Measurements from ENCODE around the gene ZBTB2. TPM values are rescaled to one million over a fixed set of nuclear protein-coding genes. Genes with fewer than 3 reads are reported as not detected.

Gene ZBTB2
- total and polyA plus RNA-seq, 10 of the 15 experiments (the other 5 are each of a cell fraction or from before 2014, with no cell fraction given), result 4.2 to 21.9 (median 15.0) TPM

GRCh38 chr6:151384151-151384550, 7.2 kb downstream of the ZBTB2 start:
- H4K20me1 ChIP-seq (ENCODE audit: control insufficient read depth, insufficient read depth), result no peaks in the 10 kb centered on the region
- DNase-seq (ENCODE audit: low read depth, low spot score), result no peak
- SMC1A ChIA-PET (ENCODE audit: uncharacterized antibody, unreplicated experiment), result no interaction called here
- RAD21 ChIA-PET (ENCODE audit: unreplicated experiment), result no interaction called here
- no peak overlapping the region for H3K27ac ChIP-seq (ENCODE audit: control insufficient read depth, insufficient read depth)
- H3K27me3 ChIP-seq (replicated peaks in 1 of 2; ENCODE audit: control insufficient read depth in 2 of 2, insufficient read depth in 2 of 2, low read length in 1 of 2), result no peaks in the 10 kb centered on the region
- CTCF ChIA-PET, result interaction anchor here (1.3 kb wide), 1 partner anchor 11 kb away, joined by 3 read pairs; no protein-coding TSS in a partner anchor
- FAIRE-seq, result no peak
- no peak overlapping the region for H2AFZ ChIP-seq (ENCODE audit: control insufficient read depth, low read depth, low read length)
- H3K4me2 ChIP-seq (ENCODE audit: control insufficient read depth, insufficient read depth), result no peak overlapping the region
- BruUV-seq (replicated peaks), result no TSS peak
- no peak for ATAC-seq
- in situ Hi-C loops (cut with MboI), result no loop called here
- peaks cover 31% of the 10 kb centered on the region for H3K4me1 ChIP-seq (ENCODE audit: control insufficient read depth, insufficient read depth, low read length)
- H3K36me3 ChIP-seq (ENCODE audit: control insufficient read depth in 2 of 2, insufficient read depth in 2 of 2, low read length in 1 of 2), result peaks cover 0 to 4% of the 10 kb centered on the region in 2 experiments; a peak in 2 of 4 replicates
- WGBS (ENCODE audit: insufficient coverage, insufficient replicate concordance, low lambda C conversion rate, missing lambda C conversion rate), result 97% methylated on average over 5 of the region's 5 CpGs
- POLR2A ChIA-PET, result interaction anchor here (0.6 kb wide), 1 partner anchor 1691 kb away, joined by 3 read pairs; no protein-coding TSS in a partner anchor
- no peak overlapping the region for H3K9ac ChIP-seq (ENCODE audit: control insufficient read depth, insufficient read depth, low read length)
- intact Hi-C loops (cut with micrococcal nuclease; ENCODE audit: unreplicated experiment), result no loop called here
- H3K9me3 ChIP-seq (replicated peaks; ENCODE audit: control insufficient read depth, insufficient read depth, low read length), result no peaks in the 10 kb centered on the region
- peaks cover 81% of the 10 kb centered on the region for H3K79me2 ChIP-seq (ENCODE audit: control insufficient read depth, insufficient read depth, low read length)
- no peak overlapping the region for H3K4me3 ChIP-seq
- TF ChIP-seq IRF3 (IDR thresholded peaks at IDR 0.05) (no peak), SRF (IDR thresholded peaks at IDR 0.05; ENCODE audit: low read depth in 2 of 2, low read length in 2 of 2) (no peak), ZBTB40 (IDR thresholded peaks at IDR 0.05; ENCODE audit: borderline replicate concordance) (no peak), SKIL (IDR thresholded peaks at IDR 0.05; ENCODE audit: low read depth, poor library complexity, severe bottlenecking) (no peak), POU2F2 (IDR thresholded peaks at IDR 0.05; ENCODE audit: borderline replicate concordance, low read depth, low read length) (no peak), SIX5 (IDR thresholded peaks at IDR 0.05; ENCODE audit: low read depth, low read length, severe bottlenecking) (no peak), MEF2B (IDR thresholded peaks at IDR 0.05; ENCODE audit: partially characterized antibody, poor library complexity, severe bottlenecking) (no peak), BRCA1 (IDR thresholded peaks at IDR 0.05; ENCODE audit: low read depth, low read length) (no peak), PRDM15 (CRISPR knock-in tag; IDR thresholded peaks at IDR 0.05) (no peak), ESRRA (IDR thresholded peaks at IDR 0.05; ENCODE audit: low read length) (no peak), SMAD5 (IDR thresholded peaks at IDR 0.05; ENCODE audit: low read depth) (no peak), GABPA (IDR thresholded peaks at IDR 0.05; ENCODE audit: low read depth) (no peak), KDM1A (IDR thresholded peaks at IDR 0.05; ENCODE audit: borderline replicate concordance) (no peak)
